Measurements from ENCODE around the gene PLEKHA7. TPM values are rescaled to one million over a fixed set of nuclear protein-coding genes. Genes with fewer than 3 reads are reported as not detected.

Gene PLEKHA7
- total and polyA plus RNA-seq, 7 donors: 0.74 to 2.6 (median 1.2) TPM

DNA sequence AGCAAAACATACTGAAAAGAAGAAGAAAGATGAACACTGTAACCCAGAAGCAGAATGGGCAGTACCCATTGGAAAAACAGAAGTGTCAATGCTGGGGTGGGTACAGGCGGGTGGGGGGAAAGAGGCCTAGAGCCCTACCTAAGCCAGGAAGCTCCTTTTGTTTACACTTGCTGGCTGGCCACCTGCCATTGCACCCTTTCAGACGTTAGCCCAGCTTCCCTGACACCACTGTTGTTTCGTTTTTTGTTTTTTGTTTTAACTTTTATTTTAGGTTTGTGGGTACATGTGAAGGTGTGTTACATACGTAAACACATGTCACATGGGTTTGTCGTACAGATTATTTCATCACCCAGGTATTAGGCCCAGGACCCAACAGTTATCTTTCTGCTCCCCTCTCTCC, 55.4 kb downstream of the PLEKHA7 start:
- intact Hi-C loops (cut with DNase I): no loop called here
- H3K4me3 ChIP-seq: no peak overlapping the region
- no peaks in the 10 kb centered on the region for H3K36me3 ChIP-seq (ENCODE audit: insufficient read depth in 1 of 2, low read depth in 1 of 2)
- ATAC-seq (no peak), DNase-seq (no peak)
- no peaks in the 10 kb centered on the region for H3K4me1 ChIP-seq
- H3K27me3 ChIP-seq (ENCODE audit: insufficient read depth in 3 of 3, low read length in 2 of 3): no peaks in the 10 kb centered on the region
- TF ChIP-seq, protein P1, sequence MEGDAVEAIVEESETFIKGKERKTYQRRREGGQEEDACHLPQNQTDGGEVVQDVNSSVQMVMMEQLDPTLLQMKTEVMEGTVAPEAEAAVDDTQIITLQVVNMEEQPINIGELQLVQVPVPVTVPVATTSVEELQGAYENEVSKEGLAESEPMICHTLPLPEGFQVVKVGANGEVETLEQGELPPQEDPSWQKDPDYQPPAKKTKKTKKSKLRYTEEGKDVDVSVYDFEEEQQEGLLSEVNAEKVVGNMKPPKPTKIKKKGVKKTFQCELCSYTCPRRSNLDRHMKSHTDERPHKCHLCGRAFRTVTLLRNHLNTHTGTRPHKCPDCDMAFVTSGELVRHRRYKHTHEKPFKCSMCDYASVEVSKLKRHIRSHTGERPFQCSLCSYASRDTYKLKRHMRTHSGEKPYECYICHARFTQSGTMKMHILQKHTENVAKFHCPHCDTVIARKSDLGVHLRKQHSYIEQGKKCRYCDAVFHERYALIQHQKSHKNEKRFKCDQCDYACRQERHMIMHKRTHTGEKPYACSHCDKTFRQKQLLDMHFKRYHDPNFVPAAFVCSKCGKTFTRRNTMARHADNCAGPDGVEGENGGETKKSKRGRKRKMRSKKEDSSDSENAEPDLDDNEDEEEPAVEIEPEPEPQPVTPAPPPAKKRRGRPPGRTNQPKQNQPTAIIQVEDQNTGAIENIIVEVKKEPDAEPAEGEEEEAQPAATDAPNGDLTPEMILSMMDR (IDR thresholded peaks at IDR 0.05): no peak
- 80 to 90% (median 81%) methylated on average over 5 of the region's 5 CpGs for WGBS, 3 donors
- H3K9me3 ChIP-seq: no peaks in the 10 kb centered on the region
- no peak overlapping the region for H3K27ac ChIP-seq

DNA sequence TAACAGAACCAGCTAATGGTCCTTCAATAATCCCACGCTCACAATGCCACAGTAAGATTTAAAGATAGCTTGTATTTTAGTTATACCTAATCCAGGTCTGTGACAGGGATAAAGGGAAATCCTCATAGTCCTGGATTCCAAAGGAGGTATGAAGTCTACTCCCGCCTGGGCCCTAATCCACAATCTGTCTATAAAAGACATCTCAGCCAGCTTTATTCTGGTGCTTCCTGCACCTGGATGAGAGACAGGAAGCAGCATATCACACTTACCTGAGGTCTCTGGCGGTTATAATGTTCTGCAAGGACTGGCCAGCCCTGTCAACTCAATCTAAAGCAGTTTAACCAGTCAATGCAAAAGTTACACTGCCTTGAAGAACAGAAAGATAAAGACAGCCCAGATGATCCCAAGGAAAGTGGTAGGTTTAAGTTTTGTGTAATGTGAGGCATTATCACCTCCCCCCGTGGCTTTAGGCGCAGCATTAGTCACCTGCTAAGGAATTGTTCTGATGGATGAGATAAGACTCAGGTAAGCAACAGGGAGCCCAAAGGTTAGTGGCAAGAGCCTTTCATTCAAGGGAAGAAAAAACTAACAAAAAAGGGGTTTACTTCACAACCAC, 57.6 kb downstream of the PLEKHA7 start:
- DNase-seq (no peak), ATAC-seq (no peak)
- H3K36me3 ChIP-seq (ENCODE audit: insufficient read depth in 1 of 2, low read depth in 1 of 2): no peaks in the 10 kb centered on the region
- no peak overlapping the region for H3K27ac ChIP-seq
- no peaks in the 10 kb centered on the region for H3K4me1 ChIP-seq
- TF ChIP-seq, protein P1 (IDR thresholded peaks at IDR 0.05): no peak
- H3K27me3 ChIP-seq (ENCODE audit: insufficient read depth in 3 of 3, low read length in 2 of 3): no peaks in the 10 kb centered on the region
- intact Hi-C loops (cut with DNase I): no loop called here
- no peaks in the 10 kb centered on the region for H3K9me3 ChIP-seq
- 91 to 93% (median 92%) methylated on average over 5 of the region's 5 CpGs for WGBS, 3 donors
- H3K4me3 ChIP-seq: no peak overlapping the region

DNA sequence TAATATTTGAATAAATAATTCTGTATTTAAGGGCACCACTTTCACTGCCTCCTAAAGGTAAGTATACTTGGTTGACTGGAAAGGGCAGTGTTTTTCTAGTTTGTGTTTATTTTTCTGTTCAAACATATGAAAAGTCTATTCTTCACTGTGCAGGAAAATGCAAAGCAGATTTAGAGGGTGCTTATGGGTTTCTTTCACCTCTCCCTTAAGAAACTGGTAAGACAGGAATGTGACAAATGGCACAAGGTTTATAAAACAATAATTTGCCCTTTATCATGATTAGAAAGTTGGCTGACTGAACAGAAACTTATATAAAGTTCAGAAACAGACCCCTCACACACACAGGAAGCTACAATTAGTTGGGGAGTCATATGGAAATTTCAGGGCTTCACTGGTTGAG, 60.6 kb downstream of the PLEKHA7 start:
- DNase-seq (no peak), ATAC-seq (no peak)
- Histone ChIP-seq H3K27me3 (ENCODE audit: insufficient read depth in 3 of 3, low read length in 2 of 3) (no peaks in the 10 kb centered on the region), H3K4me1 (no peaks in the 10 kb centered on the region), H3K36me3 (ENCODE audit: insufficient read depth in 1 of 2, low read depth in 1 of 2) (no peaks in the 10 kb centered on the region), H3K27ac (no peak overlapping the region), H3K9me3 (no peaks in the 10 kb centered on the region), H3K4me3 (no peak overlapping the region)
- TF ChIP-seq, protein P1 (IDR thresholded peaks at IDR 0.05): no peak
- intact Hi-C loops (cut with DNase I): no loop called here

GRCh38 chr11:16946477-16947282, 67.5 kb downstream of the PLEKHA7 start:
- 72 to 77% (median 76%) methylated on average over 6 of the region's 6 CpGs for WGBS, 3 donors
- no peak for DNase-seq
- H3K27me3 ChIP-seq (ENCODE audit: insufficient read depth in 3 of 3, low read length in 2 of 3): no peaks in the 10 kb centered on the region
- ATAC-seq: no peak
- no peak overlapping the region for H3K4me3 ChIP-seq
- H3K4me1 ChIP-seq: no peaks in the 10 kb centered on the region
- no peaks in the 10 kb centered on the region for H3K9me3 ChIP-seq
- H3K27ac ChIP-seq: no peak overlapping the region
- no peaks in the 10 kb centered on the region for H3K36me3 ChIP-seq (ENCODE audit: insufficient read depth in 1 of 2, low read depth in 1 of 2)
- TF ChIP-seq, protein P1 (IDR thresholded peaks at IDR 0.05): no peak
- intact Hi-C loops (cut with DNase I): loop anchor here (1.0 to 5.0 kb wide), 3 partner anchors 116 to 131 kb away; partner anchors contain the start of gene RPS13 (in 1 of the 2)
